ENCODE measurements around the gene SH3PXD2A. TPM values are rescaled to one million over a fixed set of nuclear protein-coding genes. Genes with fewer than 3 reads are reported as not detected.

The SH3PXD2A gene
- total and polyA plus RNA-seq, 10 of the 15 experiments (the other 5 are each of a cell fraction or from before 2014, with no cell fraction given) = 0.63 to 14.0 (median 4.4) TPM

GRCh38 chr10:103691267-103691666 is 164.1 kb downstream of the SH3PXD2A start (continued):
- TF ChIP-seq SKIL (IDR thresholded peaks at IDR 0.05; ENCODE audit: low read depth, poor library complexity, severe bottlenecking) = no peak
- TF ChIP-seq BCL11A (IDR thresholded peaks at IDR 0.05; ENCODE audit: low read depth, low read length) = no peak
- no peak for TF ChIP-seq JUNB (IDR thresholded peaks at IDR 0.05)
- 0 out of 2 replicates have a peak, but pooled peaks have one; percentile 43 for TF ChIP-seq CHD2 (IDR thresholded peaks at IDR 0.05; ENCODE audit: borderline replicate concordance, low read depth, low read length)
- no peak for TF ChIP-seq E2F8 (IDR thresholded peaks at IDR 0.05; ENCODE audit: low read depth, partially characterized antibody)
- no peak for TF ChIP-seq EED (IDR thresholded peaks at IDR 0.05; ENCODE audit: low read depth)
- no peak for TF ChIP-seq POU2F2 (IDR thresholded peaks at IDR 0.05; ENCODE audit: borderline replicate concordance, low read depth, low read length)
- TF ChIP-seq POLR2A (IDR thresholded peaks at IDR 0.05; ENCODE audit: low read depth, low read length) = 0 out of 2 replicates have a peak, but pooled peaks have one; percentile 0
- TF ChIP-seq RAD51 (IDR thresholded peaks at IDR 0.05) = no peak
- TF ChIP-seq NRF1 (conservative IDR thresholded peaks at IDR 0.05; ENCODE audit: low read depth, low read length) = no peak
- no peak for TF ChIP-seq HDAC2 (IDR thresholded peaks at IDR 0.05)
- no peak for TF ChIP-seq WRNIP1 (IDR thresholded peaks at IDR 0.05; ENCODE audit: borderline replicate concordance, low read depth, low read length)
- no peak for TF ChIP-seq STAT3 (IDR thresholded peaks at IDR 0.05; ENCODE audit: low read depth, low read length)
- no peak for TF ChIP-seq YBX1 (IDR thresholded peaks at IDR 0.05)
- no peak for TF ChIP-seq NFIC (IDR thresholded peaks at IDR 0.05; ENCODE audit: low read depth, low read length)
- no peak for TF ChIP-seq NR2F1 (conservative IDR thresholded peaks at IDR 0.05)
- TF ChIP-seq IRF3 (IDR thresholded peaks at IDR 0.05) = no peak
- no peak for TF ChIP-seq FOS (IDR thresholded peaks at IDR 0.05; ENCODE audit: borderline replicate concordance, extremely low read depth, insufficient read length)
- no peak for TF ChIP-seq CEBPB (IDR thresholded peaks at IDR 0.05; ENCODE audit: borderline replicate concordance in 1 of 2, low read depth in 2 of 2, low read length in 2 of 2)
- TF ChIP-seq TCF3 (IDR thresholded peaks at IDR 0.05; ENCODE audit: borderline replicate concordance, insufficient read depth, low read depth, low read length) = no peak
- no peak for TF ChIP-seq MTA2 (IDR thresholded peaks at IDR 0.05; ENCODE audit: low read depth)
- no peak for TF ChIP-seq PRDM15 (CRISPR knock-in tag; IDR thresholded peaks at IDR 0.05)

Measured in GM12878 (cell line).